Measurements from ENCODE around the gene SMYD1.

SMYD1 gene

DNA sequence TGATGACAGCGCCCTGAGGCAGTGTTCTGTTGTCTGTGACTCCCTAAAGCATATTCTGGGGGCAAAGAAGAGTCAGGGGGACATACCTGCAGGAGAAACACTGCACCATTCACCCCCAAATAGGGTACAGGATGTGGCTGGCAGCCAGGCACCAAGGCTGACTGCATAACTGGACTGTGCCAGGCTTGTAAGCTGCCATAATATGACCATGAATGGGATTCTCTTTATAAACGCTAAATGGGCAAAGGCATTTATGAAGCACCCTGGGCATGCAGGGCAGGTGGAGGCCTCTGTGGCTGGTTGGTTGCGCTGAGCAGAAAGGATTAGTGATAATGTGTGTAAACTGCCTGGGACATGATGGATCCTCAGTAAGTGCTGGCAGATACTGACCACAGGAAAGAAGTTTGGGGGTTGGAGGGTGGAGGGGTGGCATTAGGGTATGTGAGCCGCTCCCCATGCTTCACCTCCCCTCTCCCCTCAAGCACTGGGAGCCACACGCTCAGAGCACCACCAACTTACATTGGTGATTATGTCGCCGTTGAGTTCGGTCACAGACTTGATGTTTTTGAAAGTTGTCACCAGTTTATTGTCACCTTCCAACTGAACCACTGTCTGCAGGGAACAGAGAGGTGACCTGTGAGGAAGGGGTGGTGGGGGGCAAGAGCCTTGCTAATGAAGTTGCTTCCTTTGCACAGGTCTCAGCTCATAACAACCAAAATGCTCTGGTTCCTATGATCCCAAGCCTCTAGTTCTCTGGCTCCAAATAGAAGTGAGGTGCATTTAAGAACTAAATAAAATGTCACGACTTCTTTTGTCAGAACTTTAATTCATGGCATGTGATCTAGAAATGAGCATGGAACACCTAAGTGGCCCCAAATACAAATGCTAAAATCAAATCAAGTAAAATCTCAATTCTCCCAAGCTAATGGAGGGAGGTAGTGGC is 56.6 kb downstream of the SMYD1 start:
- DNase-seq, result no peak

DNA sequence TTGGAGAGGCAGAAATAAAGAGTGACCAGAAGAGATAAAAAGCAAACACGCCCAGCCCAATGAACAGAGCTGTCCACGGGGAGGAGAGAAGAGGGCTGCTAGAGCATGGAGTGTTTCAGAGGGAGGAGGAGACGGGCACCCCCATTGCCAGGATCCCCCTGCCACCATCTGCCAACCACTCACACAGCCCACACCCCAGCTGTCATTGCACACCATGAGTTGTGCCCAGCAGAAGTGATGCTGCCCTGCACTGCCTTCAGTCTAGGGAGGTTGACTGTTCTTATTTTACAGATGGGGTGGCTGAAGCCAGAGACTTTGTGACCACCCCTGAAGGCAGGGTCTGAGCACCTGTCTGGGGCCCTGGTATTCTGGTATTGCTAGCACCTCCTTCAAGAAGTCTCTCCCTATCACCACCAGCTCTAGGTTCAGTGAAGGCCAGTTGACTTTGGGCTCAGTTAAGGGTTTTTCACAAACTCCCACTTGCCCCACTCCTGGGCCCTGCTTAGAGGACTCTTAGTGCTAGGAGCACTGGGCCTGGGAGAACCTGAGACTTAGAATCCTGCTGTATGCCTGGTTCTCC is 57.8 kb downstream of the SMYD1 start:
- no peak for DNase-seq

DNA sequence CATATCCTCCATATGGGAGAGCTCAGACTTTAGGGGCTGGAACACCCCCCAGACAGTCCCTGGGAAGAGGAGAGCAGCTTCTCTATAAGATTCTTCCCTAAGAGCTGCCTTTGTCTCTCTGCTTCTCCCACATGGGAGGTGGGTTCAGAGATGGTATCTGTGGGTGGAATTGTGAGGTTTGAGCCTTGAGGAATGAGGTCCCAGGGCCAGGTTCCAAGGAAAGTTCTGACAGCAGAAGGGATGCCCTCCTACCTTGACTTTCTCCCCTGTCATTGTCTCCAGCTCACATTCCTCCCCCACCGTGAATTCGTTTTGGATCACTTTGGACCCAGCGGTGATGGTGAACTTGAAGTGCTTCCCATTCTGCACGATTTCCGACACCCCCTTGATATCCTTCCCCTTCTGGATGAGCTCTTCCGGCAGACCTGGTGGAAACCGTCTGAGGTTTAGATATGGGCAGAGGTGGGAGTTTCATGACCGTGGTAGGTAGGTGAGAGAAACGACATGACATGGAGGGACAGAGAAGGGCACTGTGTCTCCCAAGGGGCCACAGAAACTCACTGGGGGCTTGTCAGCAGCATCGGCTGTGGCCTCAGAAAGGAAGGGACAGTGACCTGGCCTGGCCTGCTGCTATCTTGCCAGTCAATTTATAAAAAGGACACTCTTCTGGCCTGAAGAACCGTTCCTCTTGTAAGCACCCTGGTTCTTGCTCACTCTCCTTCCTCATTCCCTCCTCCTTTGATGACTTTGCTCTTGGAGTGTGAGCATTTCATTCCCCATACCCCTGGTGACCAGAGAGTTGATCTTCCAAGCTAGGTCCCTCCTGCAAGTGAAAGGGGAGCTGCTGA is 58.5 kb downstream of the SMYD1 start:
- DNase-seq, result no peak

DNA sequence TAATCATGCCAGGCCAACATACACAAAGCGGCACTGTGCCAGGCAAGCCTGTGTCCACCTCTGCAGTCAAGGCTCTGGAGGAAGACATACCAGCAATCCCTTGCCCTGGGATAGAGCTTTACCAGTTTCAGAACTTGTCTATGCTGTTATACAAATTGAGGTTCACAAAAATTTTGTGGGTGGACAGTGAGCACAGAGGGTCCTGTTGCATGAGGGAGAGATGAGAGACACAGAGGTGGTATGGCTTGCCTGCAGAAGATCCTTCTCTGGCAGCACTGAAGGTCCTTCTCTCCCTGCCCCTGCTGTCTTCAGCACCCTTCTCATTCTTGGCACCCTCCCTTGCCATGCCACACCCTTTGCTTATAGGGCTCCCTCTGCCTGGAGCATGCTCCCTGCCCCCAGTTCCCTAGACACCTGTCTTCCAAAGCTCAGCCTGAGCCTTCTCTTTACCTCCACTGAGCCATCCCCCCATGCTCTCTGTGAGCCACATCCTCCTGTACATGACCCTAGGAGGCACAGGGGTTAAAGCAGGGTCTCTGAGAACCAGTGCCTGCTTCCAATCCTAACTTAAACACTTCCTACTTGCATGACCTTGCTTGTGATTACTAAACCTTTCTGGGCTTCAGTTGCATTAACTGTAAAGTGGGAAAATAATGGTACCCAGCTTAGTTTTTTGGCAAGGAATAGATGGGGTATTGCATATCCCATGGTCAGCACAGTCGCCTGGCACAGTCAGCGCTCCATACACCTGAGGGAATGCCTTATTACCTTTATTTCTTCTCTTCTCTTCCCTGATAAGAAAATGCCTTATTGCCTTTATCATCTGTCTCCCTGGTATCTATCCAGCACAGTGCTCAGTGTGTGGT is 59.4 kb downstream of the SMYD1 start:
- no peak for DNase-seq

DNA sequence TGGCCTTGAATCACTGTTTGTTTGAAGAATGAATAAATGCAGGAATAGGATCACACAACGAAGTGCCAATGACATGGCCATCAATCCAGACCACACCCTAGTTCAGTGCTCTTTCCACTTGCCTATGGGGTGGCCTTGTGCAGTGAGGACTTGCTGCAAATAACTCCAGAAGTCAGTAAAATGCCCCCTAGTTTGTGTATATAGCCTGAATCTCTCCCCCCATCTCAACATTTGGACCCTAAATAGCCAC is 59.9 kb downstream of the SMYD1 start:
- DNase-seq, result no peak

DNA sequence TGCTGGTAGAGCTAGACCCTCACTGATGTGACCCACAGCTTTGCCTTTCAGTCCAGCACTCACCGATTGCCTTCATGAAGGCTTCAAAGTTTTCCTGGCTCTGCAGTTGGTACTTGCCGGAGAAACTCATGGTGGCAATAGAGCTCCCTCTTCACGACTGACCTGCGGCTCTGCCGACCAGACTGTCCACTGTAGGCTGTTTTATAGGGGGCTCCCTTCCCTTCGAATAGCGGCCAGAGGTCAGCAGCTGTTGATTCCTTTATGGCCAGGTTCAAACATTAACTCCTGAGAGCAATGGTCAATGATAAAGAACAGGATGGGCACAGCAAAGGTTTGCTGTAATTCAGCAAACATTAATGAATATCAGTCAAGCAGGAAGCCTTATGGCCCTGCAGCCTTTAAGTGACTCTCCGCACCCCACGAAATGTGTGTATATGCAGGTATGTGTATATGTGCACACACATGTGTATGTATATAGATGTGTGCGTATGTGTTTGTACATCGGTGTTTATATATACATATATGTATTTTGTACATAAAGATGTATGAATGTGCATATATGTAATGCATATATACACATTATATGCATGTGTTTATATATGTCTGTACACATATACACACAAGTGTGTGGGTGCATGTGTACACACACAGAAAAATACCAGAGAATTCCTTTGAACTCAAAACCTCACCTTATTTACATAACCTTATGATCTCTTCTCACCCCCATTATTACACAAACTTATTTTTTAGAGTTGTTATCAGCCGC is 60.4 kb downstream of the SMYD1 start, which contains the start of gene FABP1:
Gene FABP1 (minus strand): TSS at position 175 of the 766 bp plus-strand sequence. CDS start 45 bp downstream, at position 130.
- DNase-seq, result no peak

DNA sequence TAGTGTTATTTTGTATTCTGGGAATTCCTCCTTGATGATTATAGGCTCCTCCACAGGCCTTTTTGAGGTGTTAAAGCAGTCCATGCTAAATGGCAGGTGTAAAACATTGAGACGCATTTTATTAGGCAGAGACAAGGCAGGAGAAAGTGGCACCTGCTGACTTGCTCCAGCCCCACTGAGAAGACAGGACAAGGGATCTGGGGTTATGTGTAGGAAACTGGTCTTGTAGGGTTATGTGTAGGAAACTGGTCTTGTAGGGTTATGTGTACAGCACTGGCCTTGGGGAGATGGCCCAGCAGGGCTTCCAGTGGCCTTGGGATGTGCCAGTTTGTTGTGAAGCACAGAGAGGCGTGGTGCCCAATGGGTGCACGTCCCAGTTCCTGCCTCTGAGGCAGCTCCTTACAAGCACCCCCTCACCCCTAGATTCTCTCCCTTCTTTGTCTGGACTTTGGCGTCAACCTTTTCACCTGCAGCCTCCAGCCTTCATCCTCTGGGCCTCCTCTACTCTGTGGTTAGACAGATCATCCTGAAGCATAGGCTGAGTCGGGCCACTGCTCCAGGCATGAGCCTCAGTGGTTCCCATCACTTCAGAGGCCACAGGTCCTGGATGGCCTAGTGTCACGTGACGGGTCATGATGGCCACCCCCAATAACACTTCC is 61.2 kb downstream of the SMYD1 start:
- DNase-seq, result no peak

DNA sequence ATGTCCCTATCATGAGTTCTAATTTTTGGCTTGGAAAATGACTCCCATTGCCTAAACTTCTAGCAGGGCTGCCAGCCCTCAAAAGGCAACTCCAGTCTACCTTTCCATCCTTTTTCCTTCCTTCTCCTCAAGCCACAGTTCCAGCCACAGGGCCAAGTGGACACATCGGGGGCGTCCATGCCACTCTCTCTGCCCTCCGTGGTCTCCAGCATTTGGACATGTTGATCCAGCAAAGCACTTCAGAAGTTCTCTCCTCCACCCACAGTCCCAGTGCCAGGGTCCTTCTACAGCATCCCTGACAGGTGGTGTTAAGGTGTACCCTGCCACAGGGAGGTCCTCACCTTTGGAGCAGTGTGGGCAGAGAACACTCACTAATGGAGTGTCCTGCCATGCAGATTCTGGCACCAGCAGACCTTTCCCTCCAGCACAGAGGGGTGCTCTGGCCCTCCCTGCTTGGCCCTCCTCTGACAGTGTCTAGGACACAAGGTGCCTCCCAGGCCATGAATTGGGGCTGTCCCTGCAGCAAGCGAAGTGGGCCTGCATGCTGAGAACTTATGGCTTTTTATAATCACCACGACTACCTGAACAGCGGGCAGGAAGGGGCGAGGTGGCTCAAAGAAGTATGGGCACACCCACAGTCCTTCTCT is 61.8 kb downstream of the SMYD1 start:
- DNase-seq, result no peak

DNA sequence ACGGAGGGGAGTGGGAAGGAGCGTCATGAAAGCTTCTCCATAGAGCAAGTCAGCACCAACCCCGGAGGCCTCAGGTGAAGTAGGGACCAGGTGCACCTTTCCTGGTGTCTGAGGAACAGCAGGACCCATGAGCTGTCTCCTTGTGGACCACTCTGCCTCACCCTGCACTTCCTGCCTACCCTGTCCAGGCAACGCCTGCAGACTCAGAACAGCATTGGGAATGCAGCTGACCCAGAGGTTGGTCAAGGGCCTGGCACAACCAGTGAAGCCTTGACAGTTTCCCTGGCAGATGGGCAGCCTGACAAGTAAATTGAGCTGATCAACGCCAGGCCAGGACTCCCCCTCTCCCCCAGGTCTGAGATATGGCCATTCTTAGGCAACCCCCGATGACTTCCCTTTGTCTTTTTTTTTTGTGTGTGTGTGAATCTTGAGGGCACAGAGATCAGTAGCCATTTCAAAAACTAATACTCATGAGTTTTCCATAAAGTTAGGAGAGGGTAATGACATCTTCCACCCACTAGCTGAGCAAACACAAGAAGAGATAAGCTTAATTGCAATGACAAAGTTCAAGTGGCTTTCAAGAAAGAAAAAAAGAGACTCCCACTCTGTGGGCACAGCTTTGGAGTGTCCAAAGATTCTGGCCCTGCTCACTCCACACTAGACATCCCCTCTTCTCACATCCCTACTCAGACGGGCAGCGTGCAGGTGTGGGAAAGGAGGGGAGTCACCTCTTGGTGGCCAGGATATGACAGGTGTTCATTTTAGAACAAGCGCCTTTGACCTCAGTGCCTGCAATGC is 63.8 kb downstream of the SMYD1 start:
- DNase-seq, result no peak

DNA sequence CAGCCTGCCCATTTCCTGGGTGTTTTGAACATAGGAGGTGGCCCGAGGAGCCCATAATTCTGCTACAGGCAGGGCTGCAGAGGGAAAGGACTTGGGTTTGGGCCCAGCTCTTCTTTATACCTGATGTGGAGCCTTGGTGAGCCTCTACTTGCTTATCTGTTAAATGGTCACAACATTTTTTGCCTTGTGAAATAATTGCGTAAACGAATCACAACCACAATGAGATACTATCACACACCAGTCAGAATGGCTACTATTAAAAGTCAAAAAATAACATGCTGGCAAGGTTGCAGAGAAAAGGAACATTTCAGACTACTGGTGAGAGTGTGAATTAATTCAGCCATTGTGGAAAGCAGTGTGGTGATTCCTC is 64.4 kb downstream of the SMYD1 start:
- no peak for DNase-seq

DNA sequence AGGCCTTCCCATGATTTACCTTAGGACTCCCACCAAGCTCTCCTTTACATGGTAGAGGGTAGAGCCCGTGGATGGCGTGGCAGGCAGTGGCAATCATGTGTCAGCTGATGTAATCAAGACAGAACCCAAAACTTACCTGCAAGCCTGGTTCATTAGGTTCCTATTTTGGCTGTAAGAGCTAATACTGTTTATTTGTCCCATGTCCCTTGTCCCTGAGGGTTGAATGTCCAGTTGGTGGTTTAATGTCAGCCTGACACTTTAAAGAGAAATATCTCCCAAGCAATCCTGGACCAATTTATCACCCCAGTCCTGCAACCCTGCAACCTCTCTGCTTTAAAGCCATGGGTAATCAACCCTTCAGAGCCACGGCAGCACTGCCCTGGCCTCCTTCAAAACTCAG is 66.2 kb downstream of the SMYD1 start:
- no peak for DNase-seq

DNA sequence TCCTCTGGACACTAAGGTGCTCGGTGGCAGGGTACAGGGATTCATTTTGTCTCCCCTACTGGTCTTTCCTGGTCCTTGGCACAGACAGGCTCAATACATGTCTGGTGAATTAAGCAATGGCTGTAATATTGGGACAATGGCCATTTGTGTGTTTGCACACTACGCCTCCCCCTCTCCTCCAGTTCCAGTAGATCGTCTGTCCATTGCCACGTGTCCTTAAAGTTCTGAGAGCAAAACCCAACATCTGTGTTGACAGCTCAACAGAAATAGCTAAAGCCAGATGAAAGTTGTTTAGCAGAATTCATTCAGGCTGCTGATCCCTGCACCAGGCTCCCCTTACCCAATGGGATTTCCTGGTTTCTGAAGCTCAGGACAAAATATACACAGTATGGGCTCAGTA is 69.2 kb downstream of the SMYD1 start:
- DNase-seq, result no peak

DNA sequence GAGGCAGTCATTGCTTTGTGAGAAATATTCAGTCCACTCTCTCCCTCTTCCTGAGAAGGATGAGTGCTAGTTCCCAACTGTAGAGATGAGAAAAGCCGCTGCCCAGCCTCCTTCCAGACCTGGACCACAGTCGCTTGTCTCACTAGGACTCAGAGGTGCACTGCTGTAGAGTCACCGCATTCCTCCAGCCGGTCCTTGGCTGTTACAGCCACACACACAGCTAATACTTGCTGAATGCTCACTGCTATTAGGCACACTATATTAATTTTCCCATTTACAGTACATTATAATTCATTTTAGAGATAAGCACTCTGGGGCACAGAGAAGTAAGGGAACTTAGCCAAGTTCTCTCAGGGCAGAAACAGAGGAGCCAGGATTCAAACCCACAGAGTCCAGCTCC is 70.2 kb downstream of the SMYD1 start:
- DNase-seq, result no peak

DNA sequence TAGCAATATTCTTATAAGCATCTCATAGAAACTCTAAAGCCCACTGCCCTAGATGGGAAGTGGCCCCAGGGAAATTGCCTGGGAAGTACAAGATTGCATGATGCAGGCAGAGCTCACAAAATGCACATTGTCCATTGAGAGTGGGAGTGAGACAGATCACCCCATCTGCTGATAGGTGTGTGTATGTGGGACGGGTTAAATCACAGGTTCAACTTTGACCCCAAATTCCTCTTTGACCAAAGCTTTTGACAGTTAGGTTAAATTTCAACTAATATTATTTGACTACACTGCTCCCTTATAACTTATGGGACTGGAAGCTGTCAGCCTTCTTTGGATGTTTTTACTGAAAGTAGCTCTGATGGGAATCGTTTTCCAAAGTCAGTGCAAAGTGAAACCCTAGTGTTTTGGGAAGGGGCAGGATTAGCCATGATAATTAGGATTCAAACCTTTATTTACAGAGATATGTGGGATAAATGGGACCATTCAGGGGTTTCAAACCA is 71.6 kb downstream of the SMYD1 start:
- no peak for DNase-seq

DNA sequence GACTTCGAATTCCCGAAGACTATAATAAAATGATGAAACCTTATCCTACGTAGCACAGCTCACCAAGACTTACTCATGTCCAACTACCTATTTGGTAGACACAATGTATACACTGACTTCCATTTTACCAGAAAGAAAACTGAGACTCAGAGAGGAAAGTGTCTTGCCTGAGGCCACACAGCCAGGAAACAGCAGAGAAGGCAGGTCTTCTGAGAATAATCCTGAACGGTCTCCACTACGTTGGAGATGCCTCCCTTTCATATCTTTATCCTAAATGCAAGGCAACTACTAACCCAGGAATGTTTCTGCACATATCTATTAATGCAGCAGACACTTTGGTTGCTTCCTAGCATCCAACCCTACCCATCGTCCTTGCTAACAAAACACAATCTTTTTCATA is 72.2 kb downstream of the SMYD1 start:
- no peak for DNase-seq

DNA sequence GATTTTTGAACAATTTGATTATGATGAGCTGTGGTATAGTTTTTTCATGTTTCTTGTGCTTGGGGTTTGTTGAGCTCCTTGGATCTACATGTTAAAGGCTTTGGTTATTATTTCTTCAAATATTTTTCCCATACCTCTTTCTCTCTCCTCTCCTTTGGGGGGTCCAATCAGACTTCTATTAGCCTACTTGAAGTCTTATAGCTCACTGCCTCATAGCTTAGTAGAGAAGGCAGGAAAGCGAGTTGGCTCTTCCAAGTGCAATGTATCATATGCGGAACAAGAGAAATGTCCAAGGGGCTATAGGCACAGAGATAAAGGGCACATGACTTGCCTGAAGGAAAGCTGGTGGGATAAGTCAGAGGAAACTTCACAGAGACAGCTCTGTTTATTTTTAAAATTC is 74.3 kb downstream of the SMYD1 start:
- DNase-seq, result no peak

DNA sequence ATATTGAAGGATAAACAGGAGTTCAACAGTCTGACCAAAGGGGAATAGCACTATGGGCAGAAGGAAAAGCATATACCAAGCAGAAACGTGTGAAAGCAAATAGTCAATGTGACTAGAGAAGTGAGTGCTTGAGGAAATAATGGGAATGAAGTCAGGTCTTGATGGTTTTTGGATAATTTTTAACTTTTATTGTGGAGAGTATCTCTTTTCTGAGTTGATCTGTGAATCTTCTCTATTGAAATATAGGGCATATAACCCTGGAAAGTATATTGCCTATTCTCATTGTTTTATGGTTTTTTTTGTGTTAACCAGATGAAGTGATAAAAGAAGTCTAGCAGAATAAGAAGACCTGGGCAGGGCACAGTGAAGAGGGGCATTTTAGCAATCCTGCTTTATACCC is 76.6 kb downstream of the SMYD1 start:
- no peak for DNase-seq

DNA sequence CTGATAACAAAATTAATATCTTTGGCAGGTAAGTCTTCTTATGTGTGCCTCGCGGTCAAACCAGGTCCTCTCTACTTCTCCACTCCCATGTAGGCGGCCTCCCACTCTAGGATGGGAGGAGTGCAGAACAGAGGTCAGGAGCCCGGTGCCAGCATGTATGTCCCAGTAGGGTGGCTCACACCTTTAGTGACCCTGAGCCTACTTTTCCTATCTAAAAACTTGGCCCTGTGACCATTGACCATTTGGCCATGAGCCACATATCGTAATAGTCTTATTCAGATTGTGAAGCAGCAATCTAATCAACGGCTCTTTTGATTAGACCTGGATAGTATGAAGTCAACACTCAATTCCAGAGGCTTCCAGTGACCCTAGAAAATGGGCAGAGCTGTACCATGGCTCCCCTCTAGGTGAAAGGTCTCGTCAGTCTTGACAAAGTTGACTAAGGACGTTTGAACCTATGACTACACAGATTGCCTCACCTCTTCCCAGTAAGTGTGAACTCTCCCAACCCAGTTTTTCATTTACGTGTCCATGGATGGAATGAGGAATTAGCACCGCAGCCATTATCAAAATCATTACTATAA is 77.4 kb downstream of the SMYD1 start:
- no peak for DNase-seq

DNA sequence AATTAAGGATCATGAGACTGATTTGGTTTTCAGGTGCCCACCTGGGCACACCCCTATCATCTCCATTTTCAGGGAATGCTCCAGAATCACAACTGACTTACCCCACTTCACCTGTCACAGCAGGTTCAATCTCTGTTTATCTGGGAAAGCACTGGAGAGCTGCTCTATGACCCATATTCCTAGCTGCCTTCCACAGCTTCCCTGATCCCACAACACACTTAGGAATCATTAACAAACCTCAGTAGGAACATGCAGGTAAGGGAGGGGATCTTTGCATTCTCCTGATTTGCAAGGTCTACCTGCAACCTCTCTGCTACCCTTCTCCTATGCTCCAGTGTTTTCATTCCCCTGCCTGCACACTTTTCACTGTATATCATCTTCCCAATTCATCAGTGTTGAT is 79.0 kb downstream of the SMYD1 start:
- DNase-seq, result no peak

DNA sequence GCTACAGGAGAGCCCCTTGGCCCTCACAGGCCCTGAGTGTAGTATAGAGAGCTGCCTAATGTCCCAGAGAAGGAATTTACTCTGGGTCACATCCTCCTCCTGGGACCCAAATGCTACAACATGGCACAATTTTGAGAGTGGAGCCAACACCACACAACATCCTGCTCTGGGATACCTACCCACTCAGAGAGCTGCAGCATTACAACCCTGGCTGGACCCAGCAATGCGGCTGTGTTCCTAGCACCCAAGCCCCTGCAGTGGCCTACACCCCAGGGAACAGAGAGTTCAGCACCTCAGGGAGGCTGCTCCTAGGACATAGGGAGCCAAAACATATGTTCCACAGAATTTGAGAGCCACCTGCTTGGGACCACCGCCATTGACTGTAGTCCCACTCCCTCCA is 79.5 kb downstream of the SMYD1 start:
- no peak for DNase-seq

All from NCI-H2227 treated with DMSO at 0.1 percent for 48 hours (cell line).